22Rv1 (cell line): ENCODE measurements around the gene SPPL2A.

Experiments used
- ZFX ChIP-seq: fragments of 450-650 bp; IDR thresholded peaks from 2 replicates; pipeline ENCODE4 v1.6.1; 2017; ENCODE audit warnings: antibody characterized with exemption, borderline replicate concordance
- TF ChIP-seq, protein P1 (sequence below): fragments of 450-650 bp; IDR thresholded peaks from 2 replicates; pipeline ENCODE4 v1.5.1; 2017; ENCODE audit warnings: mild to moderate bottlenecking

DNA sequence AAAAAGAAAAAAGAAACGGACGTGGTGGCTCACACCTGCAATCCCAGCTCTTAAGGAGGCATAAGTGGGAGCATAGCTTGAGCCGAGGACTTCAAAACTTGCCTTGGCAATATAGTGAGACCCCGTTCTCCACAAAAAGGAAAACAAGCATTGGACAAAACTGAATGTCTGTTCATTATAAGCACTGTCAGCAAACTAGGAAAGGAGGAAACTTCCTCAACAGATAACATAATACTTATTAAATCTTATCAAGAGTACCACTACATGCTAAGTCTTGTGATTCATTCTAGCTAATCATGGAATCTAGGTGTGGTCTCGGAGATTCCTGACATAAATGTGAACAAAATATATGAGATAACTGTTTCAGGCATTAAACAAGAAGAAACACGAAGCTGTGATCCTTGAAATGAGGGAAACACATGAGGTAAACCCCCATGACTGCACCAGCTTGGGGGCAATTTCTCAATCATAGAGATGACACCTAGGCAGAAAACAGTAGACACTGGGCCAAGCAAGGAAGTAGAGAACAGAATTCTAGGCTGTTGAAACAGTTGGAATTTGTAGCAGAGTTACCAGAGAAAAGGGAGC is 112.3 kb downstream of the SPPL2A start:
- TF ChIP-seq, protein P1, sequence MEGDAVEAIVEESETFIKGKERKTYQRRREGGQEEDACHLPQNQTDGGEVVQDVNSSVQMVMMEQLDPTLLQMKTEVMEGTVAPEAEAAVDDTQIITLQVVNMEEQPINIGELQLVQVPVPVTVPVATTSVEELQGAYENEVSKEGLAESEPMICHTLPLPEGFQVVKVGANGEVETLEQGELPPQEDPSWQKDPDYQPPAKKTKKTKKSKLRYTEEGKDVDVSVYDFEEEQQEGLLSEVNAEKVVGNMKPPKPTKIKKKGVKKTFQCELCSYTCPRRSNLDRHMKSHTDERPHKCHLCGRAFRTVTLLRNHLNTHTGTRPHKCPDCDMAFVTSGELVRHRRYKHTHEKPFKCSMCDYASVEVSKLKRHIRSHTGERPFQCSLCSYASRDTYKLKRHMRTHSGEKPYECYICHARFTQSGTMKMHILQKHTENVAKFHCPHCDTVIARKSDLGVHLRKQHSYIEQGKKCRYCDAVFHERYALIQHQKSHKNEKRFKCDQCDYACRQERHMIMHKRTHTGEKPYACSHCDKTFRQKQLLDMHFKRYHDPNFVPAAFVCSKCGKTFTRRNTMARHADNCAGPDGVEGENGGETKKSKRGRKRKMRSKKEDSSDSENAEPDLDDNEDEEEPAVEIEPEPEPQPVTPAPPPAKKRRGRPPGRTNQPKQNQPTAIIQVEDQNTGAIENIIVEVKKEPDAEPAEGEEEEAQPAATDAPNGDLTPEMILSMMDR: no peak
- no peak for TF ChIP-seq ZFX
